HG03575 (cell line): ENCODE data around the gene OPCML.

Experiments used
- ATAC-seq: cut with Tn5 transposase; IDR thresholded peaks from one replicate; pipeline ENCODE4 v1.9.1; 2021; ENCODE audit not compliant: unreplicated experiment, insufficient number of reproducible peaks, low FRiP score; ENCODE audit errors: extremely low read depth

The OPCML gene

GRCh38 chr11:132792341-132793140 is 739.8 kb downstream of the OPCML start:
- ATAC-seq = no peak

GRCh38 chr11:132790971-132791370 is 741.3 kb downstream of the OPCML start:
- ATAC-seq = no peak

- ATAC-seq = no peak
Observed at GRCh38 chr11:132790466-132790865, 741.8 kb downstream of the OPCML start.

- ATAC-seq = no peak
Observed at GRCh38 chr11:132788816-132789325, 743.4 kb downstream of the OPCML start.

- no peak for ATAC-seq
Observed at GRCh38 chr11:132785878-132786277, 746.4 kb downstream of the OPCML start.

DNA sequence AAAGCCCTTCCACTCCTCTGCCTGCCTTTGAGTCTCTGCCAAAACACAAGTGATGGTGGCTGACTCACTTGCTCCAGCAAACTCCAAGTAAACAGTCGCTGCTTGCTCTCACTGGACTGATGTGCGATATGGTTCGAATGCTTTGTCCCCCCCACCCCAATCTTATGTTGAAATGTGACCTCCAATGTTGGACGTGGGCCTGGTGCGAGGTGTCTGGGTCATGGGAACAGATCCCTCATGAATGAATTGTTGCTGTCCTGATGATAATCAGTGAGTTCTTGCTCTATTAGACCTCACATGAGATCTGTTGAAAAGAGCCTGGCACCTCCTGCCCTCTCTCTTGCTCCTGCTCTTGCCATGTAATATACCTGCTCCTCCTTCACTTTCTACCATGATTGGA is 747.9 kb downstream of the OPCML start:
- no peak for ATAC-seq

DNA sequence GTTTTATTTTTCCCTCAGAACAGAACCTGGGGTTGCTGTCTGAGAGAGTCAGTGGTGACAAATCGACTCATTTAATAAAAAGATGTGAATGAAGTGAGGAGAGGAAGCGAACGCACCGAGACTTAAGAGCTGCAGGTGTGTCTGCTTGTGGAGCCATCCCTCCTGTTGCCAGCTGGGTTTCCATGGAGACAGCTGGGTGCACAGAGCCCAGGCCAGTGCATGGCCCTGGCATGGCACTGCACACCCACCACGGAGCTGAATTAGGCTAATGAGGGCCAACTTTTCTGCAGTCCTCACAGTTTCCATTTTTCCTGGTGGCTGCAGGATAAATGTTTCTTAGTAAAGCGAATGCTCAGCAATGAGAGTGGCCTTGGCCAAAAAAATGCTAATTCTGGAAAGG is 750.2 kb downstream of the OPCML start:
- no peak for ATAC-seq

DNA sequence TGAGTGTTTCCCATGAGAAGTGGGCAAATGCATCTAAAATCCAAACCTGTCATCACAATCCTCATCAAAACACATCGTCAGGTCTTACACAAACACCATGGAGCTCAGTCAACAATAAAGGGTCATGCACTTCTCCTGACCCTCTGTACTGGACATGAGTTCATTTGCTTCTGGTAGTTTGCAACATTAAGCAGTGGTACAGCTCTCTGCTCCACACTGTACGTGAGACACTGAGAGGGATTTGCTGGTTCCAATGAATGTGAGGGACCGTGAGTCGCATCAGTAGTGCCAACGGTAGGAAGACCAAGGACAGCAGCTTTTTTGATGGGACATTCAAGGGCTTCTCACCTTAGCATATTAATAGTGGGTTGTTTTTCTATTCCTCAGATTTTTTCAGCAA is 752.3 kb downstream of the OPCML start:
- ATAC-seq = no peak

DNA sequence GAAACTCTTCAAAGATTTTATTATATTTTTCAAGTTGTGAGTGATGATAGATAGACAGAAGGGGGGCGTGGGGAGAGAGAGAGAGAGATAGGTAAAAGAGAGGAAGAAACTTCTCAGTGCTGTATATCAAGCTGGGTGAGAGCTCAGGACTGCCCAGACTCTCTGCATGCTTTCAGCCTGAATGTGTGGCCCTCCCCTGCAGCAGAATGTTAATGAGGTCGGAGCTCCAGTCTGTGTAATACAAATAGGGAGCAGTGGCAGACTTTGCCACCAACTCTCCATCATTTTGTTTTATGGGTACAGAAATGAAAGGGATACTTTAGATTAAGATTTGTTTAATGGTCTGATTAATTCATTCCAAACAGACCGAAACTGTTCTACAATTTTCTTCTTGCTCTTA is 752.8 kb downstream of the OPCML start:
- no peak for ATAC-seq

DNA sequence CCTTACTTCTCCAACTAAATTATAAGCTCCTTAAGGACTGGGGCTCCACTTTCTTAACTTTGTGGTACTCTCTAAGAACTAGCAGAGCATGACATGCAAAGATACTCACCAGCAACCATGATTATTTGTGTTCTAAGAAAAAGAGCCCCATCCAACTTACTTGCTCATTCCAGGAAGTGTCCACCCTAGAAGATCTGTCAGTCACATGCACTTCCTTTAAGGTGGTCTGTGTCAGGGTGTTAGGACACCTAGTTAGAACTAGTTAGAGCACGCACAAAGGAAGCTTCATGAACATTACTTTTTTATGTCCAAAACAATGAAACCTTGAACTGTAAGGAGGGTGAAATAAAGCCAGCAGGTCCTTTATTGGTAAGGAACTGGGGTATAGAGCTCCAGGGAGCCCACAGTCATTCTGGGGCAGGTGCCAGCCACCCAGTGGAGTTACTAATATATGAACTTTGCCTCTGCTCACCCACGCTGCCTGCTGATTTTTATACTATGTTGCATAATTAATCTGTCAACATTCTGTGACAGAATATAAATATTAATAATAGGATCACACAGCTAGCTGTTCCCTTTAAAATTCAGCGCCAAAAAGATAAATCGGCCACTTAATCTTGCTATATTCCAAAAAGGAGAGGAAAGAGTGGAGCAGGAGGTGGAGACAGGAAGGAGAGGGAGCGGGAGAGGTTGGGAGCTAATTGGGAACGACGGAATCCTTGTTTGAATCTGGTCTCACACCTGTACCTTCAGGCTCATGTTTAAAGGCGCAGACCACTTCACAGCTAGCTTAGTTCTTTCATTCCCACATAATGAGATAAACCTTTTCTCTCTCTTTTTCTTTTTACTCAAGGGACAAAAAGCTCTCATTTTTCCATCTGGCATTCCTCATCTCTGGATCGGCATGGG is 755.0 kb downstream of the OPCML start:
- no peak for ATAC-seq

- ATAC-seq = no peak
Observed at GRCh38 chr11:132773751-132774150, 758.5 kb downstream of the OPCML start.

- ATAC-seq = no peak
Observed at GRCh38 chr11:132772703-132773545, 759.4 kb downstream of the OPCML start.

DNA sequence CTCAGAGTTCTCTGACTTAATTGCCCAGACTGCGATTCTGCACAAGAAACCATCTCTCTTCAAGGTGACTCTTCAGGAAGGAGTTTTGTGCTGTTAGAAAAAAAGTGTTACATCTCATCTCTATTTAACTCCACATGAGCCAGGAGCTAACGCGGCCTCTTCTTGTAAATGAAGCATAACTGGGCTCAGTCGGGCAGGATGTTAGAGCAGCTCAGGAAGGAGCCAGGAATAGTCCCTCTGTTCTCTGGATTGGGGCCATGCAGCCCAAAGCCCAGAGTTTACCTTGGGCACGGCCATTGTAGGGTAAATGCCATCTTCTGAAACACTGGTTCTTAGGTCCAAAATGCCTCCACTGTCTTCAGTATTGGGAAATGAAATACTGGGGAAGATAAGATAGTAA is 760.6 kb downstream of the OPCML start:
- ATAC-seq = no peak

- no peak for ATAC-seq
Observed at GRCh38 chr11:132770829-132771530, 761.3 kb downstream of the OPCML start.

DNA sequence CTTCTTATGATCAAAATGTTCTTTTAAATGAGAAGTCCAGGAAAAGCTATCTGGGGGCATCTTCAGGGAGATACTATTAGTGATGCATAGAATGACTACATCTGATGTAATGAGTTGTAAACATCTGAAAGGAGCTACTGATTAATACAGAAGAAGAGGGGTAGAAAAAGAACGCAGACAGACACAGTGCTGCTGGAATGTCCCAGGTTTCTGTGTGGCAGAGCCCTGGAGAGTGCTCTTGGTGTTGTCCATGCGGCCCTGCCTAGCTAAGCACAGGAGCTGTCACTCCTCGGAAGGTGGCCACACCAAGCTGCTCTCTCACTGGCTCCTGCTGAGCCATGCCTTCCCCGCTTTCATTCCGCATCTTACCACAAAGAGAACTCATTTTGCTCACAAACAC is 768.8 kb downstream of the OPCML start:
- no peak for ATAC-seq

GRCh38 chr11:132755934-132756333 is 776.4 kb downstream of the OPCML start:
- ATAC-seq = no peak

GRCh38 chr11:132751516-132752250 is 780.6 kb downstream of the OPCML start:
- ATAC-seq = no peak

DNA sequence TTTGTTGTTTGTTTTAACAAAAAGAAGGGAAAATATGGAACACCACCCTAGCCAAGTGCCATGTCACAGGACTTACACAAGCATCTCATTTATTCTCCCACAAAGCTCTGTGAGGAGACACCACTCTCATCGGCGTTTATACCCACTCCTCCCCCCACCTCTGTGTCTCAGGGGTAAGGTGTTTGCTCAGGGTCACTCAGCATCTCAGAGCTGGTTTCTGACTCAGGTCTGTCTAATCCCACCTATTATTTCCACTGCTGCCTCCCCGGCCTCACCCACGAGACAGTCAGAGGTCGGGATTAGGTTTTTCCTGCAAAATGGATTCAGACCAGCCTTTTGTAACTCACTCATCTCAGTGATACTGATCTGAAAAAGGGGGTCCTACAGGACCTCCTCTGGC is 786.0 kb downstream of the OPCML start:
- no peak for ATAC-seq
